GM20000 (cell line): ENCODE results near the gene TMEM38A.

Source experiments
- DNase-seq: peaks from one replicate; pipeline ENCODE4 v3.0.0; 2012; ENCODE audit warnings: low spot score
- CTCF ChIP-seq: IDR thresholded peaks from 2 replicates; pipeline ENCODE4 v1.5.1; 2012; ENCODE audit warnings: mild to moderate bottlenecking, control low read depth; ENCODE audit errors: extremely low read depth, missing control alignments

The TMEM38A gene

GRCh38 chr19:16654140-16654539 lies 6.8 kb upstream of the TMEM38A start:
- DNase-seq, result no peak
- no peak for TF ChIP-seq CTCF

- no peak for TF ChIP-seq CTCF
- DNase-seq, result no peak
Measured at GRCh38 chr19:16654627-16655026, 6.3 kb upstream of the TMEM38A start.

- TF ChIP-seq CTCF, result no peak
- DNase-seq, result no peak
Measured at GRCh38 chr19:16655727-16656126, 5.2 kb upstream of the TMEM38A start.

- DNase-seq, result no peak
- no peak for TF ChIP-seq CTCF
Measured at GRCh38 chr19:16657384-16657783, 3.6 kb upstream of the TMEM38A start.

- no peak for DNase-seq
- no peak for TF ChIP-seq CTCF
Measured at GRCh38 chr19:16659464-16659831, 1.5 kb upstream of the TMEM38A start.

GRCh38 chr19:16659832-16660708 lies 869 bp upstream of the TMEM38A start, which contains the start of gene SMIM7:
Gene SMIM7 (minus strand): TSS chr19:16660144. CDS start chr19:16660110, 34 bp downstream.
- peak; percentile 98 for DNase-seq
- no peak for TF ChIP-seq CTCF

GRCh38 chr19:16661480-16662034 lies 618 bp downstream of the TMEM38A start:
- peak; percentile 45 for DNase-seq
- no peak for TF ChIP-seq CTCF
